ENCODE results near the gene WDHD1.

WDHD1 gene

DNA sequence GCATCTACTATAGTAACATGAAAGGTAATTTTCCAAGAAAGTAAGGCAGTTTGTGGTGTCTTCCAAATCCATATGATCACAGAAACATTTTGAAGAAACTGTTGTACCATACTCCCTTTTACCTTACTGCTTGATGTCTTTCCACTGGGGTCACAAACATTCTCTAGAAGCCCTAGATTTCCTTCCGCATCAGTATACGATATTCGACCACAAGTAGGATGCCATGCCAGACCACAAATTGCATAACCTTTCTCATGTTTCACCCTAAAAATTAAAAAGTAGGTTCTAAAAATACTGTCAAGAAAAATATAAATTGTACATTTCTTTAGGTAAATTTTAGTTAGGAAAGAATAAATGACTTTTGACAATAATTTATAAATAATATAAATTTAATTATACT lies 26.5 kb downstream of the WDHD1 start:
- no peaks in the 10 kb centered on the region for H4K20me1 ChIP-seq (ENCODE audit: control insufficient read depth, insufficient read depth, low read depth, low read length)
- H3K9me3 ChIP-seq (ENCODE audit: control insufficient read depth, insufficient read depth, low read length): no peaks in the 10 kb centered on the region
- H3F3A ChIP-seq (ENCODE audit: control insufficient read depth, insufficient read depth): 0 out of 2 replicates have a peak, but pooled peaks cover 7% of the 10 kb centered on the region
- no peak for TF ChIP-seq EZH2phosphoT487 (IDR thresholded peaks at IDR 0.05; ENCODE audit: borderline replicate concordance, low read length)
- TF ChIP-seq, protein P1, sequence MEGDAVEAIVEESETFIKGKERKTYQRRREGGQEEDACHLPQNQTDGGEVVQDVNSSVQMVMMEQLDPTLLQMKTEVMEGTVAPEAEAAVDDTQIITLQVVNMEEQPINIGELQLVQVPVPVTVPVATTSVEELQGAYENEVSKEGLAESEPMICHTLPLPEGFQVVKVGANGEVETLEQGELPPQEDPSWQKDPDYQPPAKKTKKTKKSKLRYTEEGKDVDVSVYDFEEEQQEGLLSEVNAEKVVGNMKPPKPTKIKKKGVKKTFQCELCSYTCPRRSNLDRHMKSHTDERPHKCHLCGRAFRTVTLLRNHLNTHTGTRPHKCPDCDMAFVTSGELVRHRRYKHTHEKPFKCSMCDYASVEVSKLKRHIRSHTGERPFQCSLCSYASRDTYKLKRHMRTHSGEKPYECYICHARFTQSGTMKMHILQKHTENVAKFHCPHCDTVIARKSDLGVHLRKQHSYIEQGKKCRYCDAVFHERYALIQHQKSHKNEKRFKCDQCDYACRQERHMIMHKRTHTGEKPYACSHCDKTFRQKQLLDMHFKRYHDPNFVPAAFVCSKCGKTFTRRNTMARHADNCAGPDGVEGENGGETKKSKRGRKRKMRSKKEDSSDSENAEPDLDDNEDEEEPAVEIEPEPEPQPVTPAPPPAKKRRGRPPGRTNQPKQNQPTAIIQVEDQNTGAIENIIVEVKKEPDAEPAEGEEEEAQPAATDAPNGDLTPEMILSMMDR (IDR thresholded peaks at IDR 0.05; ENCODE audit: low read depth, low read length, poor library complexity, severe bottlenecking): no peak
- no peaks in the 10 kb centered on the region for H3K9me2 ChIP-seq (replicated peaks; ENCODE audit: control insufficient read depth, low read length)
- H3K79me2 ChIP-seq (ENCODE audit: control insufficient read depth, low read length): no peaks in the 10 kb centered on the region
- H3K4me1 ChIP-seq (ENCODE audit: control insufficient read depth, low read length): no peaks in the 10 kb centered on the region
- H3K27ac ChIP-seq (ENCODE audit: low read depth, low read length): no peak overlapping the region
- H3K36me3 ChIP-seq (ENCODE audit: control insufficient read depth, low read length): peaks cover 78% of the 10 kb centered on the region
- H3K4me3 ChIP-seq (ENCODE audit: low read length): no peak overlapping the region
- H3K27me3 ChIP-seq (ENCODE audit: control insufficient read depth, low read length): no peaks in the 10 kb centered on the region
- H3K4me2 ChIP-seq (ENCODE audit: low read length): no peak overlapping the region

DNA sequence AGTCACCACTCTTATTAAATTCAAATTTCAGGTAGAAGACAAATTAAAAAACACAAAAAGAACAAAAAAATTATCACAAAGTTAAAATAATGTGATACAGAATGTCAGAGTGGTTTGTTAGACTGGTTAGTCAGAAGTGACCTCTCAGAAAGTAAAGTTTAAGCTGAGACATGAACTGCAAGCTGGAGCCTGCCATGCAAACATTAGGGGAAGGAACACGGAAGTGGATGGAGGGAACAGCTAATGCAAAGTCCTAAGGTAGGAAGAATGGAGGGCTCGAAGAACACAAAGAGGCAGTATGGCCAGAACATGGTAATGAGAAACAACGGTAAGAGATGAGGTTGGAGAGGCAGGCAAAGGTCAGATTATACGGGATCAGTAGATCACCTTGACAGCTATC lies 41.7 kb downstream of the WDHD1 start:
- peaks cover 71% of the 10 kb centered on the region for H3K36me3 ChIP-seq (ENCODE audit: control insufficient read depth, low read length)
- H3K27me3 ChIP-seq (ENCODE audit: control insufficient read depth, low read length): no peaks in the 10 kb centered on the region
- TF ChIP-seq, protein P1 (IDR thresholded peaks at IDR 0.05; ENCODE audit: low read depth, low read length, poor library complexity, severe bottlenecking): no peak
- no peak overlapping the region for H3K4me2 ChIP-seq (ENCODE audit: low read length)
- H3K4me3 ChIP-seq (ENCODE audit: low read length): no peak overlapping the region
- H3K27ac ChIP-seq (ENCODE audit: low read depth, low read length): no peak overlapping the region
- 0 out of 2 replicates have a peak, but pooled peaks cover 3% of the 10 kb centered on the region for H3F3A ChIP-seq (ENCODE audit: control insufficient read depth, insufficient read depth)
- no peaks in the 10 kb centered on the region for H4K20me1 ChIP-seq (ENCODE audit: control insufficient read depth, insufficient read depth, low read depth, low read length)
- H3K79me2 ChIP-seq (ENCODE audit: control insufficient read depth, low read length): no peaks in the 10 kb centered on the region
- no peaks in the 10 kb centered on the region for H3K4me1 ChIP-seq (ENCODE audit: control insufficient read depth, low read length)
- H3K9me3 ChIP-seq (ENCODE audit: control insufficient read depth, insufficient read depth, low read length): no peaks in the 10 kb centered on the region
- no peaks in the 10 kb centered on the region for H3K9me2 ChIP-seq (replicated peaks; ENCODE audit: control insufficient read depth, low read length)

DNA sequence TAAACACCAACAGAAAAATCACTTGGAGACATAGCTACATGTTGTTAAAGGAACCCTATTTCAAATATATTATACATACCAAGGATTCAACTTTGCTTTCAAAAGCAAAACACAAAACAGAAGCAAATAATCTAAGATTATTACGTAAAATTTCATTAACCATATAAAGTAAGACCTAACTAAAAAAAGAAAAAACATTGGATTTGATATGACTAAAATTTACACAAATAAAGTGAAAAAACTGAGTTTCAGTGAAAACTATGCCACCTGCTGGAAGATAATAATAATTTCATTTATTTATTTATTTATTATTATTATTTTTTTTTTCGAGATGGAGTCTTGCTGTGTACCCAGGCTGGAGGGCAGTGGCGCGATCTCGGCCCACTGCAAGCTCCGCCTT lies 45.2 kb downstream of the WDHD1 start:
- TF ChIP-seq EZH2phosphoT487 (IDR thresholded peaks at IDR 0.05; ENCODE audit: borderline replicate concordance, low read length): no peak
- TF ChIP-seq, protein P1 (IDR thresholded peaks at IDR 0.05; ENCODE audit: low read depth, low read length, poor library complexity, severe bottlenecking): peak; percentile 30
- Histone ChIP-seq H3K9me2 (replicated peaks; ENCODE audit: control insufficient read depth, low read length) (no peaks in the 10 kb centered on the region), H4K20me1 (ENCODE audit: control insufficient read depth, insufficient read depth, low read depth, low read length) (no peaks in the 10 kb centered on the region), H3K79me2 (ENCODE audit: control insufficient read depth, low read length) (no peaks in the 10 kb centered on the region), H3K4me3 (ENCODE audit: low read length) (no peak overlapping the region), H3K27me3 (ENCODE audit: control insufficient read depth, low read length) (no peaks in the 10 kb centered on the region), H3K27ac (ENCODE audit: low read depth, low read length) (no peak overlapping the region), H3K36me3 (ENCODE audit: control insufficient read depth, low read length) (peaks cover 85% of the 10 kb centered on the region), H3K4me1 (ENCODE audit: control insufficient read depth, low read length) (no peaks in the 10 kb centered on the region), H3K9me3 (ENCODE audit: control insufficient read depth, insufficient read depth, low read length) (no peaks in the 10 kb centered on the region), H3K4me2 (ENCODE audit: low read length) (no peak overlapping the region), H3F3A (ENCODE audit: control insufficient read depth, insufficient read depth) (0 out of 2 replicates have a peak, but pooled peaks cover 3% of the 10 kb centered on the region)

DNA sequence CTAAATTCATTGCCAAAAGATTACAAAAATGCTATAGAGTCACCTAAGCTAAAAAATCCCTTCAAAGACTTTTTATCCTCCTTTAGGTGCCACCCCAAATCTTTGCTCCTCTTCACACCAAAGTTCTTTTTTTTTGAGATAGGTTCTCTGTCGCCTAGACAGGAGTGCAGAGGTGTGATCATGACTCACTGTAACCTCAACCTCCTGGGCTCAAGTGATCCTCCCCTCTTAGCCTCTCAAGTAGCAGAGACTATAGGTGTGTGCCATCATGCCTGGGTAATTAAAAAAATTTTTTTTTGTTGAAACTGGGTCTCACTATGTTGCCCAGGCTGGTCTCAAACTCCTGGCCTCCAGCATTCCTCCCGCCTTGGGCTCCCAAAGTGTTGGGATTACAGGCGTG lies 47.9 kb downstream of the WDHD1 start:
- Histone ChIP-seq H3K9me3 (ENCODE audit: control insufficient read depth, insufficient read depth, low read length) (no peaks in the 10 kb centered on the region), H3K27me3 (ENCODE audit: control insufficient read depth, low read length) (no peaks in the 10 kb centered on the region), H3K4me1 (ENCODE audit: control insufficient read depth, low read length) (no peaks in the 10 kb centered on the region), H3K4me3 (ENCODE audit: low read length) (no peak overlapping the region), H3K79me2 (ENCODE audit: control insufficient read depth, low read length) (no peaks in the 10 kb centered on the region), H3K9me2 (replicated peaks; ENCODE audit: control insufficient read depth, low read length) (no peaks in the 10 kb centered on the region), H3F3A (ENCODE audit: control insufficient read depth, insufficient read depth) (no peaks in the 10 kb centered on the region), H3K36me3 (ENCODE audit: control insufficient read depth, low read length) (peaks cover 79% of the 10 kb centered on the region), H4K20me1 (ENCODE audit: control insufficient read depth, insufficient read depth, low read depth, low read length) (no peaks in the 10 kb centered on the region), H3K4me2 (ENCODE audit: low read length) (no peak overlapping the region), H3K27ac (ENCODE audit: low read depth, low read length) (no peak overlapping the region)
- no peak for TF ChIP-seq EZH2phosphoT487 (IDR thresholded peaks at IDR 0.05; ENCODE audit: borderline replicate concordance, low read length)
- TF ChIP-seq, protein P1 (IDR thresholded peaks at IDR 0.05; ENCODE audit: low read depth, low read length, poor library complexity, severe bottlenecking): no peak

Measured in DOHH2 (cell line).